Right hindlimb (tissue), 1 donor: Measurements from ENCODE around the gene OR6X1.

ENCODE experiments used
- DNase-seq: peaks from one replicate; pipeline ENCODE4 v3.0.0-alpha.2; 2018

The OR6X1 gene, protein sequence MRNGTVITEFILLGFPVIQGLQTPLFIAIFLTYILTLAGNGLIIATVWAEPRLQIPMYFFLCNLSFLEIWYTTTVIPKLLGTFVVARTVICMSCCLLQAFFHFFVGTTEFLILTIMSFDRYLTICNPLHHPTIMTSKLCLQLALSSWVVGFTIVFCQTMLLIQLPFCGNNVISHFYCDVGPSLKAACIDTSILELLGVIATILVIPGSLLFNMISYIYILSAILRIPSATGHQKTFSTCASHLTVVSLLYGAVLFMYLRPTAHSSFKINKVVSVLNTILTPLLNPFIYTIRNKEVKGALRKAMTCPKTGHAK

DNA sequence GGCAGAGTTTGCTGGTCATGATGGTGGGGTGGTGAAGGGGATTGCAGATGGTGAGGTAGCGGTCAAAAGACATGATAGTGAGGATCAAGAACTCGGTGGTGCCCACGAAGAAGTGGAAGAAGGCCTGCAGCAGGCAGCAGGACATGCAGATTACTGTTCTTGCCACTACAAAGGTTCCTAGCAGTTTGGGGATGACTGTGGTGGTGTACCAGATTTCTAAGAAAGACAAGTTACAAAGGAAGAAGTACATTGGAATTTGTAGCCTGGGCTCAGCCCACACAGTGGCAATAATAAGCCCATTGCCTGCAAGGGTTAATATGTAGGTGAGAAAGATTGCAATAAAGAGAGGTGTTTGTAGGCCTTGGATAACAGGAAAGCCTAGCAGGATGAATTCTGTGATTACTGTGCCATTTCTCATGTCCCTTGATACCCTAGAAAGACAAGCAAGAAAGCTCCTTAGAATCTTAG lies at the start of gene OR6X1:
OR6X1 (minus strand) TSS at position 418 of the 468 bp plus-strand sequence; CDS start at position 418, 0 bp downstream.
- no peak for DNase-seq

DNA sequence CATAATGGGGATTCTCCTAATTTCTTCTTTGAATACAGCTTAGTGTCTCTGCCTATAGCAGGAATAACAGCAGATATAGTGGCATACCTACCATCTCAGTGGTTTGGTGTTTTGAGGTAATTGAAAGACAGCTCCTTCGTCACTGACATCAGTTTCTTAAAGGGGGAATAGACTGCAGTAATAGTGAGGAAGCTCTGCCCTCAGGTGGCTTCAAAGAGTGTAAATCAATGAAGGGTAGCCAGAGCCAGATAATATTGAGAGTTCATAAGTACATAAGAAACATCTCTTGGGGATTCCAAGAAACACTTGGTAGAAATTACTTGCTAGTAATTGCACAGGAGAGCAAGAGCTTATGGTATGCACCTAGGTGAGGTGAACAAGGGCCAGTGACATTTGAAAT lies 47.4 kb upstream of the OR6X1 start:
- DNase-seq, result no peak

DNA sequence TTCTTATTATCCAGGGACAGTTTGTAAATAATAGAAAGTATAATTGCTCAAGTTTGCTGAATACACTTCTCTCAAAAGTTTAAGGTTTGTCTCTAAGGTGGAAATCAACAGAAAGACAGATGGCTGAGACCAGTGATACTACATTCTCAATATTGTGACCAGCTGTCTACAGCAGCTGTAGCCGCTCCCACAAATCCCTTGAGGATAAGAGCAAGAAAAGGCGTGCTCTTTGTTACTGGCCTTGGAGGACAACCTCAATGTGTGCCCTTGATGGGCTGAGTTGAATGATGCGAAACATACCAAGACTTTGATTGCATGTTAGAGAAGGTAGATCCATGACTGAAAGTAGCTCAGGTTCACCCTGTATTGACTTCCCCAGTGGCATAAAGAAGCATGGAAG lies 45.7 kb upstream of the OR6X1 start:
- peak; percentile 52 for DNase-seq

DNA sequence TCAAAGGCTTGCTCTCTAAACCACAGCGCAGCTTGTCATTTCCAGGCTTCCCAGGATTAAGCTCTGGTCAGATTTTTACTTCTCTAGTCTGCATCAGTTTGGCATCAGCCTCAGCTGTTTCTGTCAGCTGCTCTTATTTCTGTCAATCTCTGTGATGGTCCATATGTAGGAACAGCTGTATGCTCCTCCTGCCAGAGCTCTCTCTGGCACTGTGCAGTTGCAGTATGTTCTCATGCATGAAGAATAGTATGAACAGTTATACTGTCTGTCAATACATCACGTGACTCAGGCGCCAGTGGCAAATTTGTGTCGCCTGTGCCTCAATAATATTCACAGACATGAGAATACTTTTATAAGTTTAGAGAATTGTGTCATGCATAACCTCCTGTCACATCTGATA lies 45.1 kb upstream of the OR6X1 start:
- peak; percentile 78 for DNase-seq

DNA sequence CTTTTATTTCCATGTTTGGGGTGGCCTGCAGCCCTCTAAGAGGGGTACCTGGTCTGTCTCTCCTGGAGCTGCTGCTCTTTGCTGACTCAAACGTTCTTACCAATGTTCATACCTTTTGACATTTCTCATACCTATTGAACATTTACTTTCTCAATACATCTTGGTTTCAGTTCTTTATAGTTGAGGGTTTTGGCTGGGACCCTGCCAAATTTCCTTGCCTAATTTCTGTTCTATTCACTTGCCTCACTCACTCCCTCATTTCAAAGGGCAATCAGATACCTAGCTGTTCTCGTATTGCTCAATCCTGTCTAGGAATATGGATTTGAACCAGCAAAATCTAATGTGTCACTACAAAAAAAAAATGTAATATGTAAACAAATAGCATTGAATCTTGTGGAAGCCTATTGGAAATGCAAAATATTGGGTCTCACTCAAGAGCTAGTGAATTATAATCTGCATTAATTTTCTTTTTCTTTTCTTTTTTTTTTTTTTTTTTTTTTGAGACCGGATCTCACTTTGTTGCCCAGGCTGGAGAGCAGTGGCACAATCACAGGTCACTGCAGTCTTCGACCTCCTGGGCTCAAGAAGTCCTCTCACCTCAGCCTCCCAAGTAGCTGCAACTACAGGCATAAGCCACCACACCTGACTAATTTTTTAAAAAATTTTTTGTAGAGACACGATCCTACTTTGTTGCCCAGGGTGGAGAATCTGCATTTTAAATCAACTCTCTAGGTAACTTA lies 44.4 kb upstream of the OR6X1 start:
- DNase-seq, result no peak

DNA sequence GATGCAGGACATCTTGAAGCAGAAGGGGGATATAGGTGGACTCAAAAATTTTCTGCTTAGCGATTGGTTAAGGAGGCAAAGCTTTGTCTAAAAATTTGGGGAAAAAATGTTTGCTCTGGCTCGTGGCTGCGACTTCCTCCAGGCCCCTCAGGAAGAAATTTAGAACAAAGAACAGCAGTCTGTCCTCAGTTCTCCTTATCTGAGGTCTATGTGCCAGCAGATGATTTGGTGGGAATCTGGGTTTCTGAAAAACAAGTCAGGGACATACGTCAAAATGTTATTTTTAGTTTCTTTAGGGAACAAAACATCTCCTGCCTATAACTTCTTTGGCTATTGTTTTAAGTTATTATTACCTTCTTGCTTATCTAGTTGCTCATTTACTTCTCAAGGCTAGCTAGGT lies 43.8 kb upstream of the OR6X1 start:
- DNase-seq, result no peak

DNA sequence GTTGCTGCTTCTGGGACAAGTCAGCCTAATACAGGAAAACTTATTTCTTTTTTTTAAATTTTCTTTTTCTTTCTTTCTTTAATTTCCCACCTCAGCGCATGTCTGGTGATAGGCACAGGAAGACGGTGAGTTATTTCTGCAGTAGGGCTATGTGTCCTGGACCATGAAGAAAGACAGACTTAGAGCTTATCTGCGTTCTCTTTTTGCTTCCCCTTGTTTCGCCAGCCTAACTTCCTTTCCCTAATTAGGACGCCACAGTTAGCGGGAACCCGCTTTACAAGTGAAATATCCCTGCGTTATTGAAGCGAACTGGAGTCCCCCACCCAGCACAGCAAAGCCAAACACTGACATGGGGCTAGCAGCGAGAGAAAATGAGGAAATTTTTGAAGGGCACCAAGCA lies 43.2 kb upstream of the OR6X1 start:
- no peak for DNase-seq

DNA sequence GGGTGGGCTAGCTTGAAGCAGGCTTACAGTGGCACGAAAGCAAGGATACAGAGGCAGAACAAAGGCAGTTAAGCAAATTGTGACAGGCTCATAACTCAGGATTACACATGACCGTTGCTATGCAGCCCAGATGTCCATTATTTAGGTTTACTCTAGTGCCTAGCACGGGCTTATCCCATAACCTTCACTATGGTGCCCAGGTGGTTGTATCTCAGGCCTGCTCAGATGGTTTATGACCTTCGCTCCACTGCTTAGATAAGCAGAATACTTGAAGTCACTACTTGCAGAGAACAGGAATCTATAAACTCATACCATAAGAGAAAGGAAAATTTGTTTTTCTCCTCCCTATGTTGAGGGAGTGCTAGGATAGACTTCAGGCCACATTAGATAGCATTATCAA lies 42.8 kb upstream of the OR6X1 start:
- DNase-seq, result no peak

DNA sequence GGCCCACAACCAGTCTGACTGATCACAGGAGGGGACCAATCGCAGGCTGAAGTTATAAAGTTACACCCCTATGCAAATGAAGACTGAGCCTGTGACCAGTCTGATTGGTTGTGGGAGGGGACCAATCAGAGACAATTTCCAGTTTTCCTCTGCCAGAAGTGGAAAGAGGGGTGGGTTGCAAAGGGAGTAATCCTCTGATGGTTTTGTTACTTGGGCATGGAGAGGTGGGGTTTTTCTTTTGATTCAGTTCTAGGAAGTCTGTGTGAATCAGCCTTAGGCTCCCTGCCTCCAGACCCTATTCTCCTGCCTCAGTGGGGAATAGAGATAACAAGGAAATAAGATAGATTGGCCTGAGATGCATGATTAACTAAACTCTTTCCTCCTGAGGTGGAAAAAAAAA lies 41.9 kb upstream of the OR6X1 start:
- DNase-seq, result no peak

DNA sequence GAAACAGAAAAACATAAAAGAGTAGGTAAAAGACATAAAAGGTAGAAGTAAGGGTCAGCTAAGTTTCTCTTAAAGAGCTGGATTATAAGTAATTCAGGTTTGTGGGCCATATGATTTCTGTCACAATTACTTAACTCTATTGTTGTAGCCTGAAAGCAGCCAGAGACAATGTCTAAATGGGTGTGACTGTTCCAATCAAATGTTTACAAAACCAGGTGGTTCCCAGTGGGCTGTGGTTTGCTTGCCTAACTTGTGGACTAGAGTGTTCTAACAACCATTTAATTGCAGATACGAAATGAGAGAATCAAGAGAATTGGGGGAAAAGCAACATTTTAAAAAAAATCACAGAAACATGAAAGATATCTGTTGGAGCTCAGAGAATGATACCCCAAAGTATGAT lies 29.2 kb upstream of the OR6X1 start:
- no peak for DNase-seq

DNA sequence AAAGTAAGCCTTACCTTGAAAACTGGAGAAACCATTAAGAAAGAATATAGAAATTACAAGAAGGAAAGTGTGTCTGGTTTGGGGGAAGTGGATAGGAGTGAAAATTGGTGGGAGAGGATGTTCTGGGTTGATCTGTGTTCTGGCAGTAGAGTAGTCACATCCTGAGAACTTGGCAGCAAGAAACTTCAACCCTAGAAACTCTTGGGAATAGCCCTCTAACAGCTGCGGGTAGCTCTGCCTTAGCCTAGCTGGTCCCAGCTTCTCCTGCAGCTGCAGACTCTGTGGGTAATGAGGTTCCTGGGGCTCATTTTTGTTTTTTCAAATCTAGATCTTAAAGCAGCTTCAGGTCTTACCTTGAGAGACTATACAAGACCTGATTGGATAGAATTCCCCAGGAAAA lies 24.2 kb upstream of the OR6X1 start:
- no peak for DNase-seq

- DNase-seq, result no peak
These were observed 21.6 kb upstream of the OR6X1 start for GRCh38 chr11:123775715-123776549.

- DNase-seq, result no peak
These were observed 21.0 kb upstream of the OR6X1 start for GRCh38 chr11:123775289-123775688.

GRCh38 chr11:123773959-123774358 lies 19.6 kb upstream of the OR6X1 start:
- DNase-seq, result no peak

DNA sequence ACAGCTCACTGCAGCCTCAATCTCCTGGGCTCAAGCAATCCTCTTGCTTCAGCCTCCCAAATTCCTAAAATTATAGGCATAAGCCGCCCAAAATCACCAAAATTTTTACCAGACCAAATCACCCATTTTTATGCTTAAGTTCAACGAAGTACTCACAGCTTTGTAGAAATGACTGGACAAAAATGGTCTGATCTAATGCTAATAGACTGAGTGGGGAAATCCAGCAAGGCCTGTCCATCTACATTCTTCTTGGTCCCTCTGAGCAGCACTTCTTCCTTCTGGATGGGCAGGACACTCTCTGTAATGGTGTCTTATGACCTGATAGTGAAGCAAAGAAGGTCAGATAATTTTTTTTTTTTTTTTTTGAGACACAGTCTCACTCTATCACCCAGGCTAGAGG lies 18.7 kb upstream of the OR6X1 start:
- no peak for DNase-seq

DNA sequence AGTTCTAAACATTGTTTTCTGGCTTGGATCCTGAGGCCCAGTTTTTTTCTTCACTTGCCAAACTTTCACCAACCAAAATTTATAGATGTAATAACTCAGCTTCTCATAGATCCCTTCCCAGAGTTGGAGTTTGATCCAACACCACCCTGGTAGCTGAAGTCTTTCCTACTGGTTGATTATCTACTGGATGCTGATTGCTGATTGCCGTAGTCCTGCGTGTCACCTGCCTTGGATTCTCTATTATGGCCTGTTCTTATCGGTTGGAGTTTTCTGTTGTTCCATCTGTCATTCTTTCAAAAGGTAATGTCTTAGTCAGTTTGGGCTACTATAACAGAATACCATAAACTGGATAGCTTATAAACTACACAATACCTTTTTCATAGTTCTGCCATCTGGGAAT lies 17.3 kb upstream of the OR6X1 start:
- no peak for DNase-seq

- no peak for DNase-seq
These were observed 16.4 kb upstream of the OR6X1 start for GRCh38 chr11:123770712-123771111.

DNA sequence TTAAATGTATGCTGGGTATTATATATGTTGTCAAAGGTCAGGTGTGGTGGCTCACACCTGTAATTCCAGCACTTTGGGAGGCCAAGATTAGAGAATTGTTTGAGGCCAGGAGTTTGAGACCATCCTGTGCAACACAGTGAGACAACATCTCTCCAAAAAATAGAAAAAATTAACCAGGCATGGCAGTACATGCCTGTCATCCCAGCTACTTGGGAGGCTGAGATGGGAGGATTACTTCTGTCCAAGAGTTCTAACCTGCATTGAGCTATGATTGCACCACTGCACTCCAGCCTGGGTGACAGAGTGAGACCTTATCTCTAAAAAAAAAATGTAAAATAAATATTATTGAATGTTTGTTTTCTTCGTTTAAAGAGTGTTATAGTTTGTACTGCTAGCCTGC lies 11.3 kb upstream of the OR6X1 start:
- DNase-seq, result no peak

DNA sequence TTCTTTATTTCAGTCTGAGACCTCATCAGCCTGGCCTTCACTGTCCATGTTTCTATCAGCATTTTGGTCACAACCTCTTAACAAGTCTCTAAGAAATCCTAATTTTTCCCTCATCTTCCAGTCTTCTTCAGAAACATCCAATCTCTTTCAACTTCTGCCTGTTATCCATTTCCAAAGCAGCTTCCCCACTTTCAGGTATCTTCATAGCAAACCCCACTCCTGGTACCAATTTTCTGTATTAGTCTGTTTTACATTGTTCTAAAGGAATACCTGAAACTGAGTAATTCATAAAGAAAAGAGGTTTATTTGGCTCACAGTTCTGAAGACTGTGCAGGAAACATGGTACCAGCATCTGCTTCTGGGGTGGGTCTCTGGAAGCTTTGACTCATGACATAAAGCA lies 8.1 kb upstream of the OR6X1 start:
- no peak for DNase-seq

DNA sequence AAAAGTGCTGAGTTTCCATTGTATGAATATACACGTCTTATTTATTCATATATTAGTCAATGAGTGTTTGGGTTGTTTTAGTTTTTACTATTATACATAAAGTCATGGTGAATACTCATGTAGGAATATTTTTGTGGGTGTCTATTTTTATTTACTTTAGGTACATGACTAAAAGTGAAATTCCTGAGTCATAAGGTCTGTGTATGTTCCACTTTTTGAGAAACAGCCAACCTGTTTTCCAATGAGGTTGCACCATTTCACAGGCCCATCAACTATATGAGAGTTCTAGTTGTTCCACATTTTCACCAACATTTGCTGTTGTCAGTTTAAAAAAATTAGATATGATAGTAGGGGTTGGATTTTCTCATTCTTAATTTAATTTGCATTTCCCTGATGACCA lies 6.6 kb upstream of the OR6X1 start:
- no peak for DNase-seq

GRCh38 chr11:123757976-123758375 lies 3.7 kb upstream of the OR6X1 start:
- DNase-seq, result no peak

DNA sequence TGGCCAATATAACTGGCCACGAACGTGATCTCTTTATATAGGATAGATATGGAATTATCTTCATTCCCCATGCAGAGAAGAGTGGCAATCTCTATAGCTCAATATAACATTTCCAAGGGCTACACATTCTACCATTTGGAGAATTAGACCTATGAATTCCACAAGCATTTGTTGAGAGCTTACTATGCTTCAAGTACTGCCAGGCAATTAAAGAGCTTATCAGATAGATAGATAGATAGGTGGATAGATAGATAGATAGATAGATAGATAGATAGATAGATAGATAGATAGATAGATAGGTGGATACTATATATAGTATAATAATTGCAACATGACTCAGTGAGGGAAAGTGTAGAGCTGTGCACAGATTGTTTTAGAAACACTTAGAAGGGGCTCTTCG lies 1.5 kb upstream of the OR6X1 start:
- DNase-seq, result no peak

- DNase-seq, result no peak
These were observed 1.0 kb upstream of the OR6X1 start for GRCh38 chr11:123755344-123755743.

DNA sequence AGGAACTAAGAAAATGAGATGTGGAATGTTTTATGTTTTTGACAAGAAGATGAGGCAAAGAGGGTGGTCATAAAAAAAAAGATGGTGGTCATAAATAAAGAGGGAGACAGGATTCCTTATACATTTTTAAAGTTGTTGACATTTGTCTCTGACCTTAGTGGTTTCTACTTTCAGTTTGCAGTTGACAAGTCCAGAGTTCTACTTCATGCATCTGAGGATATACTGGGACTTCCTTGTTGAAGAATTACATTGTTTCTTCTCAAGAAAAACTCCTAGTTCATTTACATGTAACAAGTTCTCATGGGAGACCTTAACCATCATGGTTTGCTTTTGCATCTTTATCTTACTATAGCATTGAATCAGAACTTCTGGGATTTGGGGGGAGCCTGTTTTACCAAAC lies 1.2 kb downstream of the OR6X1 start:
- no peak for DNase-seq
